NB4 (cell line): Measurements from ENCODE around the gene ZMYND8.
A peak's percentile ranks its signal among the peaks of the same experiment; 100 is the strongest.

Experiments
- DNase-seq: peaks from one replicate; pipeline ENCODE4 v3.0.0; 2010; ENCODE audit warnings: low read depth
- H3K4me3 ChIP-seq: one replicate; pipeline ENCODE4 v1.5.1; 2011; ENCODE audit warnings: mild to moderate bottlenecking, low read depth, low read length, moderate library complexity
- CTCF ChIP-seq: IDR thresholded peaks from one replicate; pipeline ENCODE4 v1.5.1; 2012; ENCODE audit warnings: low read depth, low read length
- MYC ChIP-seq: IDR thresholded peaks from 2 replicates; pipeline ENCODE4 v1.6.1; 2011; ENCODE audit warnings: low read depth, low read length
- POLR2A ChIP-seq: IDR thresholded peaks from 2 replicates; pipeline ENCODE4 v1.6.1; 2011; ENCODE audit warnings: mild to moderate bottlenecking; ENCODE audit not compliant: insufficient read length; ENCODE audit errors: extremely low read depth
- TF ChIP-seq, protein P1 (sequence below): IDR thresholded peaks from 2 replicates; pipeline ENCODE4 v1.6.1; 2011; ENCODE audit warnings: low read depth, low read length

The ZMYND8 gene

GRCh38 chr20:47303736-47304135 is 52.8 kb downstream of the ZMYND8 start:
- no peak for DNase-seq
- TF ChIP-seq, protein P1, sequence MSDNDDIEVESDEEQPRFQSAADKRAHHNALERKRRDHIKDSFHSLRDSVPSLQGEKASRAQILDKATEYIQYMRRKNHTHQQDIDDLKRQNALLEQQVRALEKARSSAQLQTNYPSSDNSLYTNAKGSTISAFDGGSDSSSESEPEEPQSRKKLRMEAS, result no peak
- TF ChIP-seq CTCF (no peak), POLR2A (no peak)
- no peak overlapping the region for H3K4me3 ChIP-seq

- no peak overlapping the region for H3K4me3 ChIP-seq
- no peak for DNase-seq
- TF ChIP-seq CTCF, result no peak
- TF ChIP-seq, protein P1, result no peak
- no peak for TF ChIP-seq MYC
- no peak for TF ChIP-seq POLR2A
Measured at GRCh38 chr20:47300071-47300470, 56.4 kb downstream of the ZMYND8 start.

GRCh38 chr20:47298624-47299023 is 57.9 kb downstream of the ZMYND8 start:
- no peak for DNase-seq

DNA sequence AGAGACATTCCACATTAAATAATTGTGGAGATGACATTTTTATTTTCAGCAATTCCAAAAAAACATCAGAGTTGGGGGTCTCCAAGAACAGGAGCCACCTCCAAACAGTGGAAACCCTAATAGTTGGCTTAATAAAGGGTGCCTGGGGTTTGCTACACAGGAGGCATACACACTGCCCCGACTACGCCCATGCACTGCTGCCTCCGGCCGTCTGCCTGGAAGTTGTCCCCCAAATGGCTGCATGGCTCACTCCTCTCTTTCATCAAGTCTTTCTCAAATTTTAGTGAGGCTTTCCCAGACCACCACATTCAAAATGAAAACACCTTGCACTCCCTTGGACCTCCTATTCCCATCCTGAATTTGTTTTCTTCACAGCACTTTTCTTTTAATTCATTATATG is 58.8 kb downstream of the ZMYND8 start:
- TF ChIP-seq CTCF (no peak), MYC (no peak), POLR2A (no peak)
- TF ChIP-seq, protein P1, result no peak
- DNase-seq, result no peak
- no peak overlapping the region for H3K4me3 ChIP-seq

More at GRCh38 chr20:47298624-47299023, 57.9 kb downstream of the ZMYND8 start:
- TF ChIP-seq POLR2A (no peak), CTCF (no peak), MYC (no peak)
- TF ChIP-seq, protein P1, result no peak
- no peak overlapping the region for H3K4me3 ChIP-seq

DNA sequence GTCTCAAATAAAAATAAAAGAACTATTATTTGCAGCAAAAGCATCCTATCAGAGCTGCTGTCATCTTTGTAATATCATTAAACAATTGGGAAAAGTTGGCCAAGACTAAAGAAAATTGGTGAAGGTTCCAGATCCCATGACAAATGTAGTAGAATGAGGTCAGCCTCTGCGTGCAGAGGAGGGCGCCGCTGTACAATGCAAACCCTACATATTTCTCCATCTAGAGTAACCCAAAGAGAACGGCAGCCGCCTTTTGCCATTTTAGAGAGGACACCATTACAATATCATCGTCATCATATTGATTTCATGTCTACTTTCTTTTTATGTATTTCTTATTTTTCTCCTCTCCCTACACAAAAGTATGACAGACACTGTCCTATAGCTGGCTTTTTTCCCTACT is 59.5 kb downstream of the ZMYND8 start:
- H3K4me3 ChIP-seq, result no peak overlapping the region
- TF ChIP-seq CTCF (peak; percentile 10), MYC (no peak)
- TF ChIP-seq, protein P1, result no peak
- DNase-seq, result peak; percentile 27

GRCh38 chr20:47295921-47296426 is 60.5 kb downstream of the ZMYND8 start:
- DNase-seq, result no peak
- no peak overlapping the region for H3K4me3 ChIP-seq
- TF ChIP-seq MYC (no peak), POLR2A (no peak), CTCF (no peak)
- TF ChIP-seq, protein P1, result no peak
